ENCODE results near the gene USPL1. TPM values are rescaled to one million over a fixed set of nuclear protein-coding genes. Genes with fewer than 3 reads are reported as not detected.

Gene USPL1
- total and polyA plus RNA-seq, 2 of the 13 experiments (the other 11 are each of a cell fraction or from before 2014, with no cell fraction given), result 13.7 to 15.9 TPM

DNA sequence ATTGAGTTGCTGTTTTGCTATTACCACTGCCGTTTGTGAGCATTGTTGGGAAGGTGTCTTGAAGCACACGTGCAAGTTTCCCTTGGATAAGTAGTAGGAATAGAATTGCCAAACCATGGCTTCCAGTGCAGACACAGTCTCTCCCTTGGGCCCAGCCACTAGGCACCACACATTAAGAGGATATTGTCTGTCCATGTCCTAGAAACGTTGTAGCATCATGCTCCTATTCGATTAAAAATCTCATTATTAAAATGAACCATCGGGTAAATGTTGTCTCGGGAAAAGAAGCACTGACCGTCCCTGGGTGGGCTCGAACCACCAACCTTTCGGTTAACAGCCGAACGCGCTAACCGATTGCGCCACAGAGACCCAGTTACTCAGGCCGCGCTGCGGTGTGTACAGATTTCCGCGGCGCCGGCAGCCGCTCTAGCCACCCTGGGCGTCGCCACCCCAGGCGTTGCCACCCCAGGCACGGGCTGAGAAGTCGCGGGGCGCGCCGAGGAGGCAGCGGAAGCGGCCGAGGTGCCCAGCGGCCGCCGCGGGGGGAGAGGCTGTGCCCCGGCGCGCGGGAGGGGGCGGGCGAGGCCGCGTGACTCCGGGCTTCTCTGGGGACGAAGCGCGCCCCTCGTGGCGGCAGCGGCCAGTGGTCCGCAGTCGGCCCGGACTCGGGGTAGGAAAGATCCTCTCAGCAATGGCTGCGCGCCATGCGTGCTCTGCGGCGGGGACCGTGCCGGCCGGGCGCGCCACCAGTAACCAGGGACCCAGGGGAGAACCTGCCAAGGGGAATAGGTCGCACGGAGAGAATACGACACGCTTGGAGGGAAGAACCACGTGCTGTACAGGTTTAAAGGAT lies 56.2 kb downstream of the USPL1 start (continued):
- TF ChIP-seq, protein P1, sequence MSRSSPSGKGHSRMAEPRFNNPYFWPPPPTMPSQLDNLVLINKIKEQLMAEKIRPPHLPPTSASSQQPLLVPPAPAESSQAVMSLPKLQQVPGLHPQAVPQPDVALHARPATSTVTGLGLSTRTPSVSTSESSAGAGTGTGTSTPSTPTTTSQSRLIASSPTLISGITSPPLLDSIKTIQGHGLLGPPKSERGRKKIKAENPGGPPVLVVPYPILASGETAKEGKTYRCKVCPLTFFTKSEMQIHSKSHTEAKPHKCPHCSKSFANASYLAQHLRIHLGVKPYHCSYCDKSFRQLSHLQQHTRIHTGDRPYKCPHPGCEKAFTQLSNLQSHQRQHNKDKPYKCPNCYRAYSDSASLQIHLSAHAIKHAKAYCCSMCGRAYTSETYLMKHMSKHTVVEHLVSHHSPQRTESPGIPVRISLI (CRISPR knock-in tag; IDR thresholded peaks at IDR 0.05; ENCODE audit: borderline replicate concordance), result no peak
- TF ChIP-seq ZZZ3 (CRISPR knock-in tag; IDR thresholded peaks at IDR 0.05; ENCODE audit: borderline replicate concordance), result no peak
- TF ChIP-seq SNAPC2 (CRISPR knock-in tag; IDR thresholded peaks at IDR 0.05), result no peak
- TF ChIP-seq, protein P2, sequence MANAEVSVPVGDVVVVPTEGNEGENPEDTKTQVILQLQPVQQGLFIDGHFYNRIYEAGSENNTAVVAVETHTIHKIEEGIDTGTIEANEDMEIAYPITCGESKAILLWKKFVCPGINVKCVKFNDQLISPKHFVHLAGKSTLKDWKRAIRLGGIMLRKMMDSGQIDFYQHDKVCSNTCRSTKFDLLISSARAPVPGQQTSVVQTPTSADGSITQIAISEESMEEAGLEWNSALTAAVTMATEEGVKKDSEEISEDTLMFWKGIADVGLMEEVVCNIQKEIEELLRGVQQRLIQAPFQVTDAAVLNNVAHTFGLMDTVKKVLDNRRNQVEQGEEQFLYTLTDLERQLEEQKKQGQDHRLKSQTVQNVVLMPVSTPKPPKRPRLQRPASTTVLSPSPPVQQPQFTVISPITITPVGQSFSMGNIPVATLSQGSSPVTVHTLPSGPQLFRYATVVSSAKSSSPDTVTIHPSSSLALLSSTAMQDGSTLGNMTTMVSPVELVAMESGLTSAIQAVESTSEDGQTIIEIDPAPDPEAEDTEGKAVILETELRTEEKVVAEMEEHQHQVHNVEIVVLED (CRISPR knock-in tag; IDR thresholded peaks at IDR 0.05; ENCODE audit: borderline replicate concordance), result no peak; the same call in 1 of the 2 replicates
- TF ChIP-seq HDAC6 (IDR thresholded peaks at IDR 0.05; ENCODE audit: low read depth, low read length), result no peak
- TF ChIP-seq ZNF615 (CRISPR knock-in tag; IDR thresholded peaks at IDR 0.05; ENCODE audit: borderline replicate concordance), result no peak
- peak; percentile 75; the same call in 1 of the 2 replicates for TF ChIP-seq ZNF558 (CRISPR knock-in tag; IDR thresholded peaks at IDR 0.05; ENCODE audit: borderline replicate concordance)
- TF ChIP-seq, protein P3, sequence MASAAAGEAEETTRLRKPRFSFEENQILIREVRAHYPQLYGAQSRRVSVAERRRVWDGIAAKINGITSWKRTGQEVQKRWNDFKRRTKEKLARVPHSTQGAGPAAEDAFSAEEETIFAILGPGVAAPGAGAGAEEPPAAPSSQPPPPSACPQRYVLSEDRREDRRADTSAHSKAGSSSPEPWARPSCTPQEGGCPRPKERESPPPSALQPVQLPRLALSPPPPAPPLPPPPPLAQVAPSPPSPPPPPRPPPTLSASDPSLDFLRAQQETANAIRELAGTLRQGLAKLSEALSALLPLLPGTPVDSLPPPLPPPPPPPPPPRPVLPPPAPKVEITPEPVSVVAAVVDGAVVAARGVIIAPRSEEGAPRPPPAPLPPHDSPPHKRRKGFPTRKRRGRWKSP (CRISPR knock-in tag; IDR thresholded peaks at IDR 0.05), result peak; percentile 93
- TF ChIP-seq ZNF329 (CRISPR knock-in tag; IDR thresholded peaks at IDR 0.05; ENCODE audit: low read depth), result no peak
- TF ChIP-seq, protein P4, sequence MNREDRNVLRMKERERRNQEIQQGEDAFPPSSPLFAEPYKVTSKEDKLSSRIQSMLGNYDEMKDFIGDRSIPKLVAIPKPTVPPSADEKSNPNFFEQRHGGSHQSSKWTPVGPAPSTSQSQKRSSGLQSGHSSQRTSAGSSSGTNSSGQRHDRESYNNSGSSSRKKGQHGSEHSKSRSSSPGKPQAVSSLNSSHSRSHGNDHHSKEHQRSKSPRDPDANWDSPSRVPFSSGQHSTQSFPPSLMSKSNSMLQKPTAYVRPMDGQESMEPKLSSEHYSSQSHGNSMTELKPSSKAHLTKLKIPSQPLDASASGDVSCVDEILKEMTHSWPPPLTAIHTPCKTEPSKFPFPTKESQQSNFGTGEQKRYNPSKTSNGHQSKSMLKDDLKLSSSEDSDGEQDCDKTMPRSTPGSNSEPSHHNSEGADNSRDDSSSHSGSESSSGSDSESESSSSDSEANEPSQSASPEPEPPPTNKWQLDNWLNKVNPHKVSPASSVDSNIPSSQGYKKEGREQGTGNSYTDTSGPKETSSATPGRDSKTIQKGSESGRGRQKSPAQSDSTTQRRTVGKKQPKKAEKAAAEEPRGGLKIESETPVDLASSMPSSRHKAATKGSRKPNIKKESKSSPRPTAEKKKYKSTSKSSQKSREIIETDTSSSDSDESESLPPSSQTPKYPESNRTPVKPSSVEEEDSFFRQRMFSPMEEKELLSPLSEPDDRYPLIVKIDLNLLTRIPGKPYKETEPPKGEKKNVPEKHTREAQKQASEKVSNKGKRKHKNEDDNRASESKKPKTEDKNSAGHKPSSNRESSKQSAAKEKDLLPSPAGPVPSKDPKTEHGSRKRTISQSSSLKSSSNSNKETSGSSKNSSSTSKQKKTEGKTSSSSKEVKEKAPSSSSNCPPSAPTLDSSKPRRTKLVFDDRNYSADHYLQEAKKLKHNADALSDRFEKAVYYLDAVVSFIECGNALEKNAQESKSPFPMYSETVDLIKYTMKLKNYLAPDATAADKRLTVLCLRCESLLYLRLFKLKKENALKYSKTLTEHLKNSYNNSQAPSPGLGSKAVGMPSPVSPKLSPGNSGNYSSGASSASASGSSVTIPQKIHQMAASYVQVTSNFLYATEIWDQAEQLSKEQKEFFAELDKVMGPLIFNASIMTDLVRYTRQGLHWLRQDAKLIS (CRISPR knock-in tag; IDR thresholded peaks at IDR 0.05), result no peak
- TF ChIP-seq CHCHD3 (CRISPR knock-in tag; IDR thresholded peaks at IDR 0.05), result no peak; the same call in 1 of the 2 replicates
- TF ChIP-seq ZEB1 (IDR thresholded peaks at IDR 0.05; ENCODE audit: insufficient replicate concordance, low read depth), result no peak
- TF ChIP-seq, protein P5, sequence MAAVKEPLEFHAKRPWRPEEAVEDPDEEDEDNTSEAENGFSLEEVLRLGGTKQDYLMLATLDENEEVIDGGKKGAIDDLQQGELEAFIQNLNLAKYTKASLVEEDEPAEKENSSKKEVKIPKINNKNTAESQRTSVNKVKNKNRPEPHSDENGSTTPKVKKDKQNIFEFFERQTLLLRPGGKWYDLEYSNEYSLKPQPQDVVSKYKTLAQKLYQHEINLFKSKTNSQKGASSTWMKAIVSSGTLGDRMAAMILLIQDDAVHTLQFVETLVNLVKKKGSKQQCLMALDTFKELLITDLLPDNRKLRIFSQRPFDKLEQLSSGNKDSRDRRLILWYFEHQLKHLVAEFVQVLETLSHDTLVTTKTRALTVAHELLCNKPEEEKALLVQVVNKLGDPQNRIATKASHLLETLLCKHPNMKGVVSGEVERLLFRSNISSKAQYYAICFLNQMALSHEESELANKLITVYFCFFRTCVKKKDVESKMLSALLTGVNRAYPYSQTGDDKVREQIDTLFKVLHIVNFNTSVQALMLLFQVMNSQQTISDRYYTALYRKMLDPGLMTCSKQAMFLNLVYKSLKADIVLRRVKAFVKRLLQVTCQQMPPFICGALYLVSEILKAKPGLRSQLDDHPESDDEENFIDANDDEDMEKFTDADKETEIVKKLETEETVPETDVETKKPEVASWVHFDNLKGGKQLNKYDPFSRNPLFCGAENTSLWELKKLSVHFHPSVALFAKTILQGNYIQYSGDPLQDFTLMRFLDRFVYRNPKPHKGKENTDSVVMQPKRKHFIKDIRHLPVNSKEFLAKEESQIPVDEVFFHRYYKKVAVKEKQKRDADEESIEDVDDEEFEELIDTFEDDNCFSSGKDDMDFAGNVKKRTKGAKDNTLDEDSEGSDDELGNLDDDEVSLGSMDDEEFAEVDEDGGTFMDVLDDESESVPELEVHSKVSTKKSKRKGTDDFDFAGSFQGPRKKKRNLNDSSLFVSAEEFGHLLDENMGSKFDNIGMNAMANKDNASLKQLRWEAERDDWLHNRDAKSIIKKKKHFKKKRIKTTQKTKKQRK (IDR thresholded peaks at IDR 0.05; ENCODE audit: low read length), result no peak
- TF ChIP-seq, protein P6, sequence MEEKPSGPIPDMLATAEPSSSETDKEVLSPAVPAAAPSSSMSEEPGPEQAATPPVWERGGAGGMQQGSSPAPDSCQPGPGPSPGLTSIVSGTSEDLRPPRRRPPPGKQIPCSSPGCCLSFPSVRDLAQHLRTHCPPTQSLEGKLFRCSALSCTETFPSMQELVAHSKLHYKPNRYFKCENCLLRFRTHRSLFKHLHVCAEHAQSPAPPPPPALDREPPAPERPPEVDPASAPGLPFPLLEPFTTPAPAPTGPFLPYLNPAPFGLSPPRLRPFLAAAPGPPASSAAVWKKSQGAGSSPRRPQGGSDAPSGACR (CRISPR knock-in tag; IDR thresholded peaks at IDR 0.05), result no peak; the same call in 1 of the 2 replicates
